GM23338 (cell line): ENCODE results near the gene TRAK1. TPM values are rescaled to one million over a fixed set of nuclear protein-coding genes. Genes with fewer than 3 reads are reported as not detected.

ENCODE experiments used
- ATAC-seq: fragments of 200-7000 bp; cut with Tn5 transposase; 3 replicates; pipeline ENCODE4 v1.9.1; 2020
- DNase-seq: peaks from one replicate; pipeline ENCODE4 v3.0.0-alpha.2; 2015; ENCODE audit warnings: low spot score
- H2AFZ ChIP-seq: fragments of 200-600 bp; sonication (generic); 2 replicates; pipeline ENCODE4 v1.8.0; 2016; ENCODE audit warnings: antibody characterized with exemption, mild to moderate bottlenecking, moderate library complexity
- H3F3A ChIP-seq: fragments of 200-600 bp; sonication (generic); replicated peaks from 2 replicates; pipeline ENCODE4 v1.8.0; 2017; ENCODE audit warnings: antibody characterized with exemption, mixed run types, low read depth
- H3K27ac ChIP-seq: fragments of 200-600 bp; sonication (generic); 2 replicates; pipeline ENCODE4 v1.6.1; 2016; ENCODE audit warnings: low read depth
- H3K27me3 ChIP-seq: fragments of 200-600 bp; sonication (generic); 2 replicates; pipeline ENCODE4 v1.8.0; 2016; ENCODE audit warnings: mild to moderate bottlenecking, mixed run types, moderate library complexity; ENCODE audit not compliant: insufficient read depth
- H3K36me3 ChIP-seq: fragments of 200-600 bp; sonication (generic); 2 replicates; pipeline ENCODE4 v1.8.0; 2016; ENCODE audit warnings: mild to moderate bottlenecking; ENCODE audit not compliant: insufficient read depth
- H3K4me1 ChIP-seq: fragments of 200-600 bp; sonication (generic); 2 replicates; pipeline ENCODE4 v1.8.0; 2016; ENCODE audit warnings: mild to moderate bottlenecking, moderate library complexity; ENCODE audit not compliant: insufficient read depth
- H3K4me2 ChIP-seq: fragments of 200-600 bp; sonication (generic); 2 replicates; pipeline ENCODE4 v1.7.1; 2017; ENCODE audit warnings: mixed run types
- H3K4me3 ChIP-seq: fragments of 200-600 bp; sonication (generic); 2 replicates; pipeline ENCODE4 v1.6.1; 2016; ENCODE audit warnings: mixed run types
- H3K79me2 ChIP-seq: fragments of 200-600 bp; sonication (generic); replicated peaks from 2 replicates; pipeline ENCODE4 v1.8.0; 2017; ENCODE audit warnings: mild to moderate bottlenecking; ENCODE audit not compliant: insufficient read depth
- H3K9me2 ChIP-seq: fragments of 200-600 bp; sonication (generic); 2 replicates; pipeline ENCODE4 v1.8.0; 2017; ENCODE audit not compliant: insufficient read depth
- H4K20me1 ChIP-seq: fragments of 200-600 bp; sonication (generic); replicated peaks from 2 replicates; pipeline ENCODE4 v1.8.0; 2017; ENCODE audit warnings: mild to moderate bottlenecking; ENCODE audit not compliant: insufficient read depth
- H3K27ac Mint-ChIP-seq: 2 replicates; pipeline ENCODE4 v1.8.0; 2020; ENCODE audit warnings: inconsistent platforms, mild to moderate bottlenecking, moderate library complexity, mixed read lengths
- H3K27me3 Mint-ChIP-seq: 3 replicates; pipeline ENCODE4 v1.8.0; 2022; ENCODE audit warnings: low read depth, mild to moderate bottlenecking, moderate library complexity, mixed read lengths, inconsistent platforms; ENCODE audit not compliant: insufficient read depth, poor library complexity
- H3K36me3 Mint-ChIP-seq: 3 replicates; pipeline ENCODE4 v1.8.0; 2021; ENCODE audit warnings: low read depth, mild to moderate bottlenecking, inconsistent platforms, moderate library complexity, mixed read lengths
- H3K4me1 Mint-ChIP-seq: 3 replicates; pipeline ENCODE4 v1.8.0; 2020; ENCODE audit warnings: mild to moderate bottlenecking, inconsistent platforms, mixed read lengths
- H3K4me3 Mint-ChIP-seq: 3 replicates; pipeline ENCODE4 v1.8.0; 2021; ENCODE audit warnings: moderate library complexity, mild to moderate bottlenecking, inconsistent platforms, mixed read lengths
- H3K9me3 Mint-ChIP-seq: 3 replicates; pipeline ENCODE4 v1.8.0; 2020; ENCODE audit warnings: moderate library complexity, mild to moderate bottlenecking, inconsistent platforms, mixed read lengths
- CREB1 ChIP-seq: fragments of 250-450 bp; sonication (Bioruptor Pico); IDR thresholded peaks from 2 replicates; pipeline ENCODE4 v1.5.0; 2020; ENCODE audit warnings: low read depth, mild to moderate bottlenecking, moderate library complexity
- EZH2 ChIP-seq: fragments of 200-600 bp; sonication (generic); IDR thresholded peaks from one replicate; pipeline ENCODE4 v1.8.0; 2017; ENCODE audit warnings: antibody characterized with exemption, mild to moderate bottlenecking, low read depth; ENCODE audit not compliant: unreplicated experiment
- EZH2phosphoT487 ChIP-seq: fragments of 200-600 bp; sonication (generic); IDR thresholded peaks from one replicate; pipeline ENCODE4 v1.8.1; 2018; ENCODE audit warnings: antibody characterized with exemption; ENCODE audit not compliant: unreplicated experiment
- JUNB ChIP-seq: IDR thresholded peaks from one replicate; pipeline ENCODE4 v1.6.1; 2016; ENCODE audit warnings: antibody characterized with exemption; ENCODE audit not compliant: unreplicated experiment
- NANOG ChIP-seq: IDR thresholded peaks from 2 replicates; pipeline ENCODE4 v1.6.1; 2016; ENCODE audit warnings: antibody characterized with exemption, borderline replicate concordance
- POLR2AphosphoS5 ChIP-seq: IDR thresholded peaks from 2 replicates; pipeline ENCODE4 v1.6.1; 2016; ENCODE audit warnings: antibody characterized with exemption, low read depth
- STAT1 ChIP-seq: IDR thresholded peaks from one replicate; pipeline ENCODE4 v1.6.1; 2016; ENCODE audit warnings: antibody characterized with exemption; ENCODE audit not compliant: unreplicated experiment
- ZNF114 ChIP-seq: fragments of 250-450 bp; sonication (Bioruptor Pico); IDR thresholded peaks from 2 replicates; pipeline ENCODE4 v1.5.0; 2020; ENCODE audit warnings: mild to moderate bottlenecking, moderate library complexity
- ZNF331 ChIP-seq: fragments of 250-450 bp; sonication (Bioruptor Pico); IDR thresholded peaks from 2 replicates; pipeline ENCODE4 v1.5.0; 2020; ENCODE audit warnings: low read depth, mild to moderate bottlenecking, moderate library complexity
- polyA plus RNA-seq: library from polyadenylated mRNA; unstranded; fragments of >200 nt; fragmentation: Nextera tagmentation; extraction: Ambion mirVana; gene quantifications from 2 replicates; pipeline ENCODE4 v1.2.1, GENCODE V29; 2016
- total RNA-seq: library from RNA; depleted of rRNA; stranded (reverse); fragments of >200 nt; shearing (Covaris generic); gene quantifications from 2 replicates; pipeline ENCODE4 v1.2.3, GENCODE V29; 2014
- TF ChIP-seq, protein P1 (sequence below): IDR thresholded peaks from one replicate; pipeline ENCODE4 v1.6.1; 2018; ENCODE audit warnings: antibody characterized with exemption; ENCODE audit not compliant: unreplicated experiment

Gene TRAK1
- total and polyA plus RNA-seq, 2 experiments from 2014 or later, result 13.4 to 47.4 TPM

DNA sequence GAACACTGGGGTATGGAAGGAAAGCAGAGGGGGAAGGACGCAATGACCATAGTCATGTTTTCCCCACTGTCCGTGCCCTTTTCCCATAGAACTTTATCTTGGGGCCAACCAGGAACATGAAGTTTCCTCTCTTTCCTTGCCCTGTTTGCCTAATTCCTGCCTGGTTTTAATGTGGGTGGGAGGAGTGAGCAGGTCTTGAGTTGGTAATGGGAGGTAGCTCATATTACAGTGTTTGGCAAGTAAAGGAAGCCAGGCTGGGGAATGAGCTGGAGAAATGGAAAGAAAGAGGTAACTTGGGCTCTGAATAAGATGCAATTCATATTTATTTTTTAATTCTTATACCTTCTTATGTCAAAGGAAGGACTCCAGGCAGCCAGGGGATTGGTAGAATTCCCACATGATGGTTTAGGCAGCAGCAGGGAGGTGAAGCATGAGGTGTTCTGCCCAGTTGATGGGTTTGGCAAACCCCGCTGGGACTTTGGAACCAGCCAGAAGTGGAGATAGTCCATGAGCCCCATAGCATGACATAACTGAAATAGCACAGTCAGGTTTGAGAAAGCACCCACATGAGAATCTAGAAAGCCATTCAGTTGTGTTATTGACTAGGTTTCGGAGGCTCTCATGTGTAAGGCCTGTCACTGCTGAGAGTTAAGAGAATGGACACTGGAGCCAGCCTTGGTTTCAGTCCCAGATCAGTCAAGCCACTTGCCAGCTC is 114.8 kb downstream of the TRAK1 start:
- no peaks in the 10 kb centered on the region for H3K27me3 ChIP-seq
- Mint-ChIP-seq H3K27me3 (peaks cover 6% of the 10 kb centered on the region), H3K27ac (no peak overlapping the region), H3K4me1 (peaks cover 9% of the 10 kb centered on the region; the same call in 2 of the 3 replicates), H3K9me3 (no peaks in the 10 kb centered on the region), H3K4me3 (no peak overlapping the region), H3K36me3 (peaks cover 42% of the 10 kb centered on the region)
- no peaks in the 10 kb centered on the region for H3K79me2 ChIP-seq
- 0 out of 2 replicates have a peak, but pooled peaks cover 11% of the 10 kb centered on the region for H3K36me3 ChIP-seq
- no peak overlapping the region for H2AFZ ChIP-seq
- H3F3A ChIP-seq, result no peaks in the 10 kb centered on the region
- peaks cover 4% of the 10 kb centered on the region; the same call in 1 of the 2 replicates for H3K9me2 ChIP-seq
- DNase-seq (peak; percentile 26), ATAC-seq (peak; percentile 82)
- no peak overlapping the region for H3K4me2 ChIP-seq
- H3K27ac ChIP-seq, result no peak overlapping the region
- TF ChIP-seq CREB1 (CRISPR knock-in tag) (no peak), ZNF331 (no peak), EZH2phosphoT487 (no peak), POLR2AphosphoS5 (no peak), JUNB (no peak), NANOG (no peak), ZNF114 (CRISPR knock-in tag) (no peak), EZH2 (no peak)
- TF ChIP-seq, protein P1, sequence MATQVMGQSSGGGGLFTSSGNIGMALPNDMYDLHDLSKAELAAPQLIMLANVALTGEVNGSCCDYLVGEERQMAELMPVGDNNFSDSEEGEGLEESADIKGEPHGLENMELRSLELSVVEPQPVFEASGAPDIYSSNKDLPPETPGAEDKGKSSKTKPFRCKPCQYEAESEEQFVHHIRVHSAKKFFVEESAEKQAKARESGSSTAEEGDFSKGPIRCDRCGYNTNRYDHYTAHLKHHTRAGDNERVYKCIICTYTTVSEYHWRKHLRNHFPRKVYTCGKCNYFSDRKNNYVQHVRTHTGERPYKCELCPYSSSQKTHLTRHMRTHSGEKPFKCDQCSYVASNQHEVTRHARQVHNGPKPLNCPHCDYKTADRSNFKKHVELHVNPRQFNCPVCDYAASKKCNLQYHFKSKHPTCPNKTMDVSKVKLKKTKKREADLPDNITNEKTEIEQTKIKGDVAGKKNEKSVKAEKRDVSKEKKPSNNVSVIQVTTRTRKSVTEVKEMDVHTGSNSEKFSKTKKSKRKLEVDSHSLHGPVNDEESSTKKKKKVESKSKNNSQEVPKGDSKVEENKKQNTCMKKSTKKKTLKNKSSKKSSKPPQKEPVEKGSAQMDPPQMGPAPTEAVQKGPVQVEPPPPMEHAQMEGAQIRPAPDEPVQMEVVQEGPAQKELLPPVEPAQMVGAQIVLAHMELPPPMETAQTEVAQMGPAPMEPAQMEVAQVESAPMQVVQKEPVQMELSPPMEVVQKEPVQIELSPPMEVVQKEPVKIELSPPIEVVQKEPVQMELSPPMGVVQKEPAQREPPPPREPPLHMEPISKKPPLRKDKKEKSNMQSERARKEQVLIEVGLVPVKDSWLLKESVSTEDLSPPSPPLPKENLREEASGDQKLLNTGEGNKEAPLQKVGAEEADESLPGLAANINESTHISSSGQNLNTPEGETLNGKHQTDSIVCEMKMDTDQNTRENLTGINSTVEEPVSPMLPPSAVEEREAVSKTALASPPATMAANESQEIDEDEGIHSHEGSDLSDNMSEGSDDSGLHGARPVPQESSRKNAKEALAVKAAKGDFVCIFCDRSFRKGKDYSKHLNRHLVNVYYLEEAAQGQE, result no peak
- H4K20me1 ChIP-seq, result no peaks in the 10 kb centered on the region; the same call in 1 of the 2 replicates
- H3K4me3 ChIP-seq, result no peak overlapping the region
- no peaks in the 10 kb centered on the region for H3K4me1 ChIP-seq

DNA sequence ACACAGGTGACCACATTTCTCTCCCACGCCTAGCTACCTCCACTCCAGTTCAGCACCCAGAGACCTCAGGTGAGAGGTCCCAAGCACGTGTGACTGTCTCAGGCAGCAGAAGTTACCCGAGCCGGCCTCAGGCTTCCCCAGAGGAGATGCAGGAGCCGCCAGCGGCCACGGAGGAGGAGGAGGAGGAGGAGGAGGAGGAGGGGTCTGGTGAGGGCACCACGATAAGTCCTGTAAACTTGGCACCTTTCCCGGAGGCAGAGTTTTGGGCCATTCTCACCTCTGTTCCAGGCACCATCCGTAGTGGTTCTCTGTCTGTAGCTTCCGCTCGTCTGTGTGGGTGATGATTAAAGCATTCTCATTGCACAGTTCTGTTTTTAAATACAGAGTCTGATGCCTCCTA is 118.8 kb downstream of the TRAK1 start:
- Mint-ChIP-seq H3K27ac (no peak overlapping the region), H3K9me3 (no peaks in the 10 kb centered on the region), H3K4me1 (peaks cover 20% of the 10 kb centered on the region), H3K4me3 (no peak overlapping the region), H3K36me3 (peaks cover 25% of the 10 kb centered on the region), H3K27me3 (peaks cover 8% of the 10 kb centered on the region)
- Histone ChIP-seq H4K20me1 (peaks cover 2% of the 10 kb centered on the region; the same call in 1 of the 2 replicates), H3K9me2 (peaks cover 4% of the 10 kb centered on the region; the same call in 1 of the 2 replicates), H3K4me1 (no peaks in the 10 kb centered on the region), H3K79me2 (no peaks in the 10 kb centered on the region), H3K36me3 (0 out of 2 replicates have a peak, but pooled peaks cover under 1% of the 10 kb centered on the region), H3K27ac (no peak overlapping the region), H3F3A (no peaks in the 10 kb centered on the region), H3K4me2 (no peak overlapping the region), H2AFZ (no peak overlapping the region), H3K4me3 (no peak overlapping the region), H3K27me3 (no peaks in the 10 kb centered on the region)
- ATAC-seq (no peak), DNase-seq (no peak)
- TF ChIP-seq, protein P1, result no peak
- no peak for TF ChIP-seq JUNB
- TF ChIP-seq STAT1, result no peak
- no peak for TF ChIP-seq EZH2
